ENCODE results near the gene QSOX1.

QSOX1 gene

DNA sequence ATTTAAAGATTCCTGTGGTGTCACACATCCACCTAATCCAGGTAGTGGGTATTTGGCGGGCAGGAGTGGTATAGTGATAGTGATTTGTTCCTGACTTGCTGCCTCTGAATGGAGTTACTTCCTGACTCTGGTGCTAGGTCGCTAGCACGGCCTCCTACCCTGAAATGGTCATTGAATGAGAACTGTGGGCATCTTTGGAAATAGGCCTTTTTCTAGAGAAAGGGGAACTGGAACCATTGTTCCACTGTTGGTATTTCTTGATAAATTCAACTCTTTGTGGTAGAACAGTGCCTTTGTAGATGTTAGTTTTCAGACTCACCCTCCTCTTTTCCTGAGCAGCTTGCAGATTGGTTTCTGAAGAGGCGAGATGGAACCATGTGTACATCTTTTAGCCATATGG is 1.5 kb downstream of the QSOX1 start:
- no peak for DNase-seq (ENCODE audit: low read depth)
- TF ChIP-seq, protein P1, sequence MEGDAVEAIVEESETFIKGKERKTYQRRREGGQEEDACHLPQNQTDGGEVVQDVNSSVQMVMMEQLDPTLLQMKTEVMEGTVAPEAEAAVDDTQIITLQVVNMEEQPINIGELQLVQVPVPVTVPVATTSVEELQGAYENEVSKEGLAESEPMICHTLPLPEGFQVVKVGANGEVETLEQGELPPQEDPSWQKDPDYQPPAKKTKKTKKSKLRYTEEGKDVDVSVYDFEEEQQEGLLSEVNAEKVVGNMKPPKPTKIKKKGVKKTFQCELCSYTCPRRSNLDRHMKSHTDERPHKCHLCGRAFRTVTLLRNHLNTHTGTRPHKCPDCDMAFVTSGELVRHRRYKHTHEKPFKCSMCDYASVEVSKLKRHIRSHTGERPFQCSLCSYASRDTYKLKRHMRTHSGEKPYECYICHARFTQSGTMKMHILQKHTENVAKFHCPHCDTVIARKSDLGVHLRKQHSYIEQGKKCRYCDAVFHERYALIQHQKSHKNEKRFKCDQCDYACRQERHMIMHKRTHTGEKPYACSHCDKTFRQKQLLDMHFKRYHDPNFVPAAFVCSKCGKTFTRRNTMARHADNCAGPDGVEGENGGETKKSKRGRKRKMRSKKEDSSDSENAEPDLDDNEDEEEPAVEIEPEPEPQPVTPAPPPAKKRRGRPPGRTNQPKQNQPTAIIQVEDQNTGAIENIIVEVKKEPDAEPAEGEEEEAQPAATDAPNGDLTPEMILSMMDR (IDR thresholded peaks at IDR 0.05; ENCODE audit: low read length, missing control alignments): no peak
- peak overlapping the region; percentile 88 for H3K4me3 ChIP-seq (replicated peaks; ENCODE audit: low read depth, low read length)

DNA sequence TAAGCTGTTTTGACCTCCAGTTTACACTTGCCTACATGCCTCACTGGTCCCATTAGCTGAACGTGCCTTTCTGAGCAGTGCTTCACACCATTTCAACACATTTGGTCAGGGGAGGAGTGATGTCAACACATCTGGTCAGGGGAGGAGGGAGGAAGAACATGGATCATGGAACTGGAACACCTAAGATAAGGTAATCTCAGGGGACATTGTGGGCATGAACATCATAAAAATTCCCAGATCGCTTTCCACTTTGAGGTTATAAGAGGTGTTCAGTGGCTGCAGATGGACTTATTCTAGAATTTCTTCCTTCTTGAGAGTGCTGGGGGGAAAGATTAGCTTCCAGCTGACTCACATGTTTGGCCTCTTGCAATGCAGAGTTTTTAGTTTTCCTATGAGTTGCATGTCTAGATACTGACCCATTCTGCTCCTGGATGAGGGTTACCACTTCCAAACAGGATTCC is 2.0 kb downstream of the QSOX1 start:
- peak; percentile 66 for DNase-seq (ENCODE audit: low read depth)
- H3K4me3 ChIP-seq (replicated peaks; ENCODE audit: low read depth, low read length): peak overlapping the region; percentile 88
- TF ChIP-seq, protein P1 (IDR thresholded peaks at IDR 0.05; ENCODE audit: low read length, missing control alignments): no peak

DNA sequence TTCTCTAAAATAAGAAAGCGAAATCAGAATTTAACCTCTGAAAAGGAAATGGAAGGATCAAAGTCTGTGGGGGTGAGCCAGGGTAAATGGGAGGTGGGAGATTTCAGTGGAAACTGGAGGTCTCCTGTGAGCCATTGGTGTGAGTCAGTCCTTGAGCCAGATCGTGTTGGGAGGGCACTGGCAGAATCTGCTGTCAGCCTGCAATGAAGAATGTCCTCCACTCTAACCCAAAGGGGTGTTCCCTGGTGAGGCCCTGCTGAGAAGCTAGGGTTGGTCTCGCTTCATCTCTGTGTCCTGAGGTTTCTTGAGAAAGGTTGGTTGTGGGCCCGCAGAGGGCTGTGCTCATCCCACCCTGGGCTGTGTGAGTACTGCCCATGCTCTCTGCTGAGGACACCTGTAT is 2.4 kb downstream of the QSOX1 start:
- TF ChIP-seq, protein P1 (IDR thresholded peaks at IDR 0.05; ENCODE audit: low read length, missing control alignments): no peak
- peak; percentile 38 for DNase-seq (ENCODE audit: low read depth)
- H3K4me3 ChIP-seq (replicated peaks; ENCODE audit: low read depth, low read length): peak overlapping the region; percentile 88

DNA sequence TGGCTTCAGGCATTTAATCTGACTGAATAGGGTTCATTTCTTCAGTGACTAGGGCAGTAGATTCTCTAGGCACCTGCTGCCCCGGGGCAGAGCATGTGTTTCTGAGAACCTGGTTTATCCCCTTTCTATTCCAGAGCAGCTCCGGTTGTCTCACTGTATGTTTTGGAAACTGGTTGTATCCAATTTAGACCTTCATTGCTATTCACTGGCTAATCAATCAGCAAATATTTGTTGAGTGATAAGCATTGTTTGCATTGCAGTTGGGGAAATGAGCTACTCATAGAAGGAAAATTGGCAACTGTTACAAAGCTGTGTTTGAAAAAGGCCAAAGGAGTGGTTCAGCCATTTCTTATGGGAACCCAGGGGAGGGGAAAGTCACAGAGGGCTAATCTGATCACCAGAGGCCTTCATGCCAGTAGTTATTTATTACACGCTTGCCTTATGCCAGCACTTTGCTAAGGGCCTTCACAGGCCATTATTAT is 2.9 kb downstream of the QSOX1 start:
- no peak for DNase-seq (ENCODE audit: low read depth)
- H3K4me3 ChIP-seq (replicated peaks; ENCODE audit: low read depth, low read length): peak overlapping the region; percentile 88
- TF ChIP-seq, protein P1 (IDR thresholded peaks at IDR 0.05; ENCODE audit: low read length, missing control alignments): no peak

DNA sequence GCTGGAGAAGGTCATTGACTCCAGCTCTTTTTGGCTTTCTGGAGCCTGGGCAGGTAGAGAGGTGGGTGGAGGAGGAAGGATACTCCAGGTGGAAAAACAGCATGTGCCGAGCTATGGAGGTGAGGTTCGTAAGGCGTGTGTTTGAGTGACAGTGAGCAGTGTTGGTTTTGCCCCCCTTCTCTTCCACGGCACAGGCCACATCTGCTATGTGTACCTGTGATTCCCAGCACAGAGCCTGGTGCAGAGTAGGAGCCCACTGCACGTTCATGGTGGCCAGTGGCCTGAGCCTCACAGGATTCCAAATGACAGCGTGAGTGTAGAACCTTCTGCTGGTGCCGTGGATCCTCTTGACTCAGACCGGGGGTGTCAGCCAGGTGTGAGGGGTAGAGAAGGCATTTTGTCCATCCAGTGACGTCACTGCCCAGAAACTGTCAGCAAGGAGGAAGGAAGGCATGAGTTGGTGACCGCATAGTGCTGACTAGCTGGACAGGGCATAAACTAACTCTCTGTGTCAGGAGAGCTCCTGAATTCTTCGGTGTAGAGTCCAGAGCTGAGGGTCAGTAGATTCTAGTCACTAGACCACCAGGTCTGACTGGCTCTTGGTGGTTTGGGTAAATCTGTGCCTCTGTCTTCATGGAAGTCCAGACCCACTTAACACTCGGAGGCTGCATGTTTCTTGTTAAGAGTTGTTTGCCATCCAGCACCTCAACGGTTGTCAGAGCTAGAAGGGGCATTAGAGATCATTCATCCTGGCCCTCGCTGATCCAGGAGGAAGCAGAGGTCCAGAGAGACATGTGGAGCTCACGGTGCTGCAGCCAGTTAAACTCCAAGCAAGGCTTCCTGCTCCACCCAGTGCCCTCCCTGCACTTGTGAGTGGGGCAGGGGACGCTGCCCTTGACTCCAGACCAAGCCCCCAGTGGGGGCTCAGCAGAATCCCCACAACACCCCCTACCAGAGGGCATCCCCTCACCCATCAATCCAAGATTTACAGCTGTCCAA is 3.8 kb downstream of the QSOX1 start:
- no peak for DNase-seq (ENCODE audit: low read depth)
- TF ChIP-seq, protein P1 (IDR thresholded peaks at IDR 0.05; ENCODE audit: low read length, missing control alignments): no peak
- no peak overlapping the region for H3K4me3 ChIP-seq (replicated peaks; ENCODE audit: low read depth, low read length)

DNA sequence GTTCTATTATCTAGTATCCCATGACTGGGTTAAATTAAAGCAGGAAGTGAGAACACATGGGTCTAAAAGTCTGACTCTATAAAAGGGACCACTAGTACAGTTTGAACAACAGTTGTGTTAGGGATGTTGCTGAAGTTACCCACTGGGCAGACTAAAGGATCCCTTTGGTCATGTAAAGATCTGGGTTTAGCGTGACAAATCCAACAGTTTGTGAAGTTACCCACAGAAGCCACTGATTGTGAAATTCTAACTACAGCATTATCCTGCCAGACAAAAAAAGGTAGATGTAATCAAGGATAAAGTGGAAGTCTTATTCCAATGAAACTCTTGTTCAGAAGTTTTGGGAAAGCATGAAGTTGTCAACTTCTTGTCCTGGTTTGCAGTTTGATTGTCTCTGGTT is 5.7 kb downstream of the QSOX1 start:
- no peak for DNase-seq (ENCODE audit: low read depth)
- TF ChIP-seq, protein P1 (IDR thresholded peaks at IDR 0.05; ENCODE audit: low read length, missing control alignments): no peak
- no peak overlapping the region for H3K4me3 ChIP-seq (replicated peaks; ENCODE audit: low read depth, low read length)

Data from fibroblast of pulmonary artery (primary cell).